Small intestine (tissue), 7 donors: ENCODE results near the gene TMEM9. TPM values are rescaled to one million over a fixed set of nuclear protein-coding genes. Genes with fewer than 3 reads are reported as not detected.

Experiments
- DNase-seq, 2 donors: peaks; one replicate each; pipeline versions ENCODE4 v3.0.0 to v3.0.0-alpha.2; 2013
- FAIRE-seq: peaks from 2 replicates; lab custom pipeline; 2012; peaks lifted over from hg19 to GRCh38; lab: Jason Lieb, UNC
- H3K27ac ChIP-seq, 3 donors: one replicate each; pipeline ENCODE4 v1.5.1; 2013; ENCODE audit warnings: low read length in 2 of 3, mild to moderate bottlenecking in 2 of 3, control low read depth in 1 of 3, inconsistent platforms in 1 of 3, low read depth in 1 of 3, moderate library complexity in 1 of 3
- H3K27me3 ChIP-seq, 3 donors: one replicate each; pipeline ENCODE4 v1.6.1; 2013; ENCODE audit warnings: low read length in 3 of 3, inconsistent platforms in 1 of 3; ENCODE audit not compliant: control insufficient read depth in 3 of 3, insufficient read depth in 3 of 3
- H3K36me3 ChIP-seq, 3 donors: one replicate each; pipeline ENCODE4 v1.6.1; 2013; ENCODE audit warnings: low read length in 3 of 3, inconsistent platforms in 1 of 3, low read depth in 1 of 3, mild to moderate bottlenecking in 1 of 3, moderate library complexity in 1 of 3; ENCODE audit not compliant: control insufficient read depth in 3 of 3, insufficient read depth in 2 of 3
- H3K4me1 ChIP-seq, 3 donors: one replicate each; pipeline ENCODE4 v1.6.1; 2013; ENCODE audit warnings: low read length in 2 of 3, inconsistent platforms in 1 of 3, low read depth in 1 of 3, mild to moderate bottlenecking in 1 of 3, moderate library complexity in 1 of 3; ENCODE audit not compliant: control insufficient read depth in 3 of 3, insufficient read depth in 2 of 3
- H3K4me3 ChIP-seq, 3 donors: one replicate each; pipeline ENCODE4 v1.5.1; 2013; ENCODE audit warnings: low read length in 3 of 3, control low read depth in 1 of 3, inconsistent platforms in 1 of 3, low read depth in 1 of 3, mild to moderate bottlenecking in 1 of 3, moderate library complexity in 1 of 3
- H3K9me3 ChIP-seq, 2 donors: one replicate each; pipeline ENCODE4 v1.6.1; 2013; ENCODE audit warnings: low read depth in 1 of 2, low read length in 1 of 2; ENCODE audit not compliant: control insufficient read depth in 2 of 2, insufficient read depth in 1 of 2
- WGBS, 3 donors: extraction: QIAGEN DNeasy Blood & Tissue Kit; methylation state at CpG; one replicate each; pipeline ENCODE4 v1.1.7; 2013; 5-methylcytosine and 5-hydroxymethylcytosine counted together
- polyA plus RNA-seq, 4 donors: library from polyadenylated mRNA; stranded (reverse) in 3 of 4; unstranded in 1 of 4; fragments of 200-250 nt in 3 of 4; fragments of 120-200 nt in 1 of 4; gene quantifications; one replicate each; pipeline versions ENCODE4 v1.2.1 to v1.2.3, GENCODE V29; 2013
- donor health status: healthy with polysubstance abuse.
- donor health status: control.
- donor health status: control.
- donor health status: Bipolar disorder and iron deficiency.
- donor health status: healthy.

Gene TMEM9
- polyA plus RNA-seq, 4 donors = 6.3 to 58.5 (median 31.5) TPM

DNA sequence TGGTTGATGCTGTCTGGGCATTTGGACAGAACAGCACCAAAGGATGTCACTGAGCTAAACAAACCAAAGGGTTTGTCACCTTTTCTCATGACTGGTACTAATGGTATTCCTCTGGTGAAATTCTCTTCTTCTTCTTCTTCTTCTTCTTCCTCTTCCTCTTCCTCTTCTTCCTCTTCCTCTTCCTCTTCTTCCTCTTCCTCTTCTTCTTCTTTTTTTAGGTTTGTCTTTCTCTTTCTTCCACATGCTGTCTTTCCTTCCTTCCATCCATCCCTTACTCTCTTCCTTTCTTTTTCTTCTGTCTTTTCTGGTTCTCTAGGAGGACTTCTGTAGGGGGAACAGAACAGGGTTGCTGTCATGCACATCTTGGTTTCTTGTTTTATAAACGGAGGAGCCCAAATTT is 27.0 kb upstream of the TMEM9 start:
- Histone ChIP-seq H3K4me1 (peaks cover 0 to 19% (median 0%) of the 10 kb centered on the region in 3 donors), H3K36me3 (no peaks in the 10 kb centered on the region), H3K4me3 (no peak overlapping the region), H3K27me3 (no peaks in the 10 kb centered on the region), H3K27ac (no peak overlapping the region), H3K9me3 (peaks cover 0 to 10% of the 10 kb centered on the region in 2 donors)
- DNase-seq (no peak), FAIRE-seq (no peak)
- WGBS, 3 donors = 72 to 84% (median 80%) methylated on average over 1 of the region's 1 CpG

DNA sequence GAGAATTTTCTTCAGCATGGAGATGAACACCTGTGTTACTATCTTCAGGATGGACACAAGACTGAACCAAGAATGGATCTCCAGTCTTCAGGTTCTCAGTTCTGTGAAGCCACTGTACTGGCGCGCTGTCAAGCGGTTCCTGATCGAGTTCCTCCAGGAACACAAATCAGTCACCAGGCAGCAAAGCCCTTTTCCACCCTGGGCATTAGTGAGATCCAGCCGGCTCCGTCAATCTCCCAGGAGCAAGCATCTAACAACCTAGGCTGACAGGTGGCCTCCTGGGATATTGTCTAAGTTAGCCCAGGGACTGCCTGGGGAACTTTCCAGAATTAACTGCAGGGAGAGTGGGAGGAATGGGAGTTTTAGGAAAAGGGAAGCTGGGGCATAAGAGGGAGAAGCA is 26.6 kb upstream of the TMEM9 start:
- Histone ChIP-seq H3K9me3 (peaks cover 0 to 10% of the 10 kb centered on the region in 2 donors), H3K36me3 (no peaks in the 10 kb centered on the region), H3K4me1 (peaks cover 0 to 19% (median 0%) of the 10 kb centered on the region in 3 donors), H3K4me3 (no peak overlapping the region), H3K27me3 (no peaks in the 10 kb centered on the region), H3K27ac (no peak overlapping the region)
- DNase-seq (no peak), FAIRE-seq (no peak)
- 97% methylated on average over 6 of the region's 6 CpGs for WGBS, 3 donors

DNA sequence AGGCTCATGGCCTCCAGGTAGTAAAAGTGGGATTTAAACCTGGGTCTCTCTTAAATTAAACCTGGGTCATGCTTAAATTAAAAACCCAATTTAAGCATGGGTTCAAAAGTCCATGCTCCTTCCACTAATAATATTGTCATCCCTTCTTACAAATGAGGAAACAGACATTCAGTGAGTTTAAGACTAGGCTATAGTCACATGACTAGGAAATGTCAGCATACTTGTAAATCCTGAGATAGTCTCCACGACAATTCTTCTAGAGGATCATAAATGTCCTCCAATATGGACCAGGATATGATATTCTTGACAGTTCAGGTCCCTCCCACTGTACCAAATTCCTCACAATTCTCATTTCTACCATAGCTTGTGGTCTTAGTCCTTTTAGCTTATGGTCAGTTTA is 25.9 kb upstream of the TMEM9 start:
- H3K4me3 ChIP-seq = no peak overlapping the region
- DNase-seq = peak in 1 of 2 donors; percentile 46
- peaks cover 0 to 10% of the 10 kb centered on the region in 2 donors for H3K9me3 ChIP-seq
- no peak for FAIRE-seq
- H3K27ac ChIP-seq = no peak overlapping the region
- H3K4me1 ChIP-seq = peaks cover 0 to 22% (median 0%) of the 10 kb centered on the region in 3 donors
- no peaks in the 10 kb centered on the region for H3K36me3 ChIP-seq
- 0 to 17% (median 11%) methylated on average over 1 of the region's 1 CpG for WGBS, 3 donors
- H3K27me3 ChIP-seq = no peaks in the 10 kb centered on the region

DNA sequence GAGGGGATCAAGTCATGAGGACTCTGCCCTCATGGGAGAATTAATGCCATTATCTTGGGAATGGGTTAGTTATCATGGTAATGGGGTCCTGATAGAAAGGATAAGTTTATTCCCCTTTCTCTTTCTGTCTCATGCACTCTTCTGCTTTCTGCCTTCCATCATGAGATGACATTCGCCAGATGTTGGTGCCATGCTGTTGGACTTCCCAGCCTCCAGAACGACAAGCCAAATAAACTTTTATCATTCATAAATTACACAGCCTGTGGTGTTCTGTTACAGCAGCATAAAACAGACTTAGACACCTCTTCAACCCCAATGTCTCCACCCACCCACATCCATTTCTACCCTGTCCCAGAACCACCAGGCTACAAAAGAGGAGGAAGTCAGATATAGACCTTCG is 24.4 kb upstream of the TMEM9 start:
- FAIRE-seq (no peak), DNase-seq (no peak)
- no peaks in the 10 kb centered on the region for H3K27me3 ChIP-seq
- H3K27ac ChIP-seq = no peak overlapping the region
- peaks cover 0 to 18% (median 0%) of the 10 kb centered on the region in 3 donors for H3K4me1 ChIP-seq
- 57 to 70% (median 66%) methylated on average over 3 of the region's 3 CpGs for WGBS, 3 donors
- H3K9me3 ChIP-seq = peaks cover 0 to 10% of the 10 kb centered on the region in 2 donors
- H3K36me3 ChIP-seq = no peaks in the 10 kb centered on the region
- no peak overlapping the region for H3K4me3 ChIP-seq

DNA sequence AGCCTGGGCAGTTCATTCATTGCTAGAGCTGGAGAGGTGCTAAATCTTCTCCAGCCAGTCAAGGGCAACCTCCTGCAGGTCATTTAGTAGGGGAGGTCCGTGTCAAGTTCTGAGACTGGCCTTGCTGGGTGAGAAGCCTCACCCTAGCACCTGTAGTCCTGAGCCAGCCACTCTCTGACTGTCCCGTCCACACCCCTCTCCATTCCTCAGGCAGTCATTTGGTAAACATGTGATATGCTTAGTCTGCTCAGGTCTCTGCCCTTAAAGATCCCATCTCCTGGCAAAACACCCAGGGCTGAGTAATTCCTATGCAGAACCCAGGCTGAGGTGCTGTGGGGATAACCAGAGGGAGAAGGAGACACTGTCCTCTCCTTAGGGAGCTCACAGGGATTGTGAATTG is 22.7 kb upstream of the TMEM9 start:
- peaks cover 0 to 10% of the 10 kb centered on the region in 2 donors for H3K9me3 ChIP-seq
- DNase-seq (peak; percentile 57 to 59), FAIRE-seq (no peak)
- no peaks in the 10 kb centered on the region for H3K27me3 ChIP-seq
- no peak overlapping the region for H3K27ac ChIP-seq
- no peak overlapping the region for H3K4me3 ChIP-seq
- WGBS, 3 donors = 16 to 58% (median 25%) methylated on average over 2 of the region's 2 CpGs
- no peaks in the 10 kb centered on the region for H3K36me3 ChIP-seq
- H3K4me1 ChIP-seq = peaks cover 0 to 25% (median 3%) of the 10 kb centered on the region in 3 donors

DNA sequence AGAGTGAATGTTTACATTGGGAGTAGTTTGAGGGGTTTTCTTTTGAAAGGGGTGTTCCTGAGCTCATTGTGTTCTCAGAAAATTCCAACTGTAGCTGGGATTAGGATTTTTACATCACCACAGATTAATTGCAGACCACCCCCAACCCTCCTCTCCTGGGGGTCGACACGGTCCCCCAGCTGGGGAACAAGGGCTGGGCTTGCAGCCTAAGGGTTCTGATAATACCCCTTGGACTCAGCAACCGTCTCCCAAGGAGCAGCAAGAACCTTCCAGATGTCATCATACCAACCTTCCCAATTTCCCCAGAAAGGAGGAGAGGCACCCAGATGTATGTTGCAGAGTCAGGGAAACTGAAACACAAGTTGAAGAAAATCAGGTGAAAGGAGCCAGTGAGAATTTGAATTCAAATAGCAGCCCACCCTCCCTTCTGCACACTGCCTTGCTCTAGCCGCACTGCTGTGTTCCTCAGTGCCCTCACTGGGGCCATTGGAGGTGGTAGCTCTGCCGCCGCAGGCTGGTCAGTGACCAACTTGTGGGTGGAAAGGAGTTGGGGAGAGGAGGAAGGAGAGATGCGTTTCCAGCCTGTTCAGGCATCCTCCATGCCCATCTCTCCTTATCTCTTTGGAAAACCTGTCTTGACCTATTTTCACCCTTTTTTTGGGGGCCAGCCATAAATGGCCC is 21.7 kb upstream of the TMEM9 start:
- no peak for FAIRE-seq
- peaks cover 0 to 32% (median 3%) of the 10 kb centered on the region in 3 donors for H3K4me1 ChIP-seq
- H3K9me3 ChIP-seq = peaks cover 0 to 10% of the 10 kb centered on the region in 2 donors
- H3K27me3 ChIP-seq = no peaks in the 10 kb centered on the region
- H3K4me3 ChIP-seq = no peak overlapping the region
- H3K27ac ChIP-seq = no peak overlapping the region
- 77 to 80% (median 78%) methylated on average over 7 of the region's 7 CpGs for WGBS, 3 donors
- no peaks in the 10 kb centered on the region for H3K36me3 ChIP-seq
- DNase-seq = no peak

DNA sequence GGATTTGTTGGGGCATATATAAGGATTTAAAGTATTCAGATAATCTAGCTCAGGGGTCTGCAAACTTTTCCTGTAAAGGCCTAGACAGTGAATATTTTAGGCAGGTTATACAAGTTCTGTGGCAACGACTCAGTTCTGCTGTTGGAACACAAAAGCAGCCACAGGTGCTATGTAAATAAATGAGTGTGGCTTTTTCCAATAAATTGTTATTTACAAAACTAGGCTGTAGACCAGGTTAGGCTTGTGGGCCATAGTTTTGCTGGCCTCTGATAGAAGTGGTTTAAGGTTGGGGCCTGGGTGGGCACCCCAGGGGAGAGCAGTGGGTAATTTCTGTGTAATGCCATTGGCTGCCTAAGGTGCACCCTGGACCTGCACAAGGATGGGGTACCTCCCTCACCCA is 19.5 kb upstream of the TMEM9 start:
- WGBS, 3 donors = 38 to 72% (median 52%) methylated on average over 1 of the region's 1 CpG
- Histone ChIP-seq H3K27ac (no peak overlapping the region), H3K9me3 (peaks cover 0 to 4% of the 10 kb centered on the region in 2 donors), H3K36me3 (no peaks in the 10 kb centered on the region), H3K4me1 (peaks cover 0 to 36% (median 3%) of the 10 kb centered on the region in 3 donors), H3K4me3 (no peak overlapping the region), H3K27me3 (no peaks in the 10 kb centered on the region)
- no peak for DNase-seq
- no peak for FAIRE-seq

DNA sequence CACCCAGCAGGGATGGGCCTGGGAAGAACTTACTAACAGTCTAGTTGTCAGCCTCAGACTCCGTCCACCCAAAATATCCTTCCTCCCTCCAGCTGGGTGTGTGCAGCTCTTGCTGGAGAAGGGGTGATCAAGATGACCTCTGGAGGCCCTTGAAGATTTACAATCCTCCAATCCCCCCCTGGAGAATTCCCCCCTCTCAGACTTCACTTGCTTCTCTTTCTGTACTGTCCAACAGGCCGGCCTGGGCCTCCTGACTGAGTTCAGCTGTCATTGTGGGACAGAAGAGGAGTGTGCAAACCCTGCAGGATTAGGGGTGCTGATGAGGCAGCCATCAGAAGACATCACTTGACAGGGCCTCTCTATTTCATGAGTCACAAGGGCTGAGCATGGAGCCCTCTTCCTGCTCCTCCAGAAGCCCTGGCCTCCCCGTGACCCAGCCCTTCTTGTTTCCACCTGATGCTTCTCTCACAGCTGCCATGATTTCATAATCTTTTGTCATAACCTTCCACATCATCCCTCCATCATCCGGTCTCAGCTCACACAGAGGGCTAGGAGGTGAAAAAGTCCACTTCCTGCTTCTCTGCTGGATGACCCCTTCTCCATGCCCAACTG is 18.8 kb upstream of the TMEM9 start:
- 75 to 92% (median 88%) methylated on average over 4 of the region's 4 CpGs for WGBS, 3 donors
- DNase-seq (no peak), FAIRE-seq (no peak)
- peaks cover 0 to 36% (median 3%) of the 10 kb centered on the region in 3 donors for H3K4me1 ChIP-seq
- H3K27ac ChIP-seq = no peak overlapping the region
- no peaks in the 10 kb centered on the region for H3K27me3 ChIP-seq
- no peaks in the 10 kb centered on the region for H3K36me3 ChIP-seq
- H3K9me3 ChIP-seq = no peaks in the 10 kb centered on the region
- no peak overlapping the region for H3K4me3 ChIP-seq
